Panc1 (cell line): ENCODE data around the gene PCBP4. TPM values are rescaled to one million over a fixed set of nuclear protein-coding genes. Genes with fewer than 3 reads are reported as not detected.

ENCODE experiments used
- ATAC-seq: fragments of 200-7000 bp; cut with Tn5 transposase; 2 replicates; pipeline ENCODE4 v1.9.1; 2020; ENCODE audit warnings: mild to moderate bottlenecking, moderate library complexity
- BruUV-seq: library from RNA; stranded (reverse); fragments of 400-500 nt; replicated peaks from 2 replicates; lab custom pipeline; 2021; lab: Mats Ljungman, UMichigan
- CTCF ChIA-PET: fragments of 300-600 bp; sonication (Branson Sonifier 250); formaldehyde crosslinking; loops from one replicate; lab custom pipeline; 2022; ENCODE audit warnings: antibody characterized with exemption; lab: Charles Lee
- POLR2A ChIA-PET: fragments of 300-600 bp; sonication (Branson Sonifier 250); formaldehyde crosslinking; loops from one replicate; lab custom pipeline; 2022; ENCODE audit warnings: antibody characterized with exemption; lab: Charles Lee
- DNase-seq: peaks from one replicate; pipeline ENCODE4 v3.0.0-alpha.2; 2010; ENCODE audit warnings: low read depth, low spot score
- H3K27ac ChIP-seq: 2 replicates; pipeline ENCODE4 v1.5.1; 2011; ENCODE audit warnings: mild to moderate bottlenecking, low read length, inconsistent platforms
- H3K27me3 ChIP-seq: fragments of 200-500 bp; sonication (Bioruptor generic); 2 replicates; pipeline ENCODE4 v1.6.0; 2014; ENCODE audit warnings: low read length, inconsistent platforms; ENCODE audit not compliant: control insufficient read depth, insufficient read depth
- H3K36me3 ChIP-seq: fragments of 200-500 bp; sonication (Bioruptor generic); 2 replicates; pipeline ENCODE4 v1.5.1; 2014; ENCODE audit warnings: inconsistent platforms, mild to moderate bottlenecking, low read length, moderate library complexity; ENCODE audit not compliant: control insufficient read depth, insufficient read depth
- H3K4me1 ChIP-seq: 2 replicates; pipeline ENCODE4 v1.5.1; 2011; ENCODE audit warnings: inconsistent platforms, mild to moderate bottlenecking, low read length, moderate library complexity; ENCODE audit not compliant: control insufficient read depth, insufficient read depth
- H3K4me3 ChIP-seq, 2 experiments: 2 replicates each; pipeline ENCODE4 v1.5.1; 2011 to 2012; ENCODE audit warnings: low read depth in 2 of 2, low read length in 2 of 2, mild to moderate bottlenecking in 2 of 2, inconsistent platforms in 1 of 2, moderate library complexity in 1 of 2
- H3K9me3 ChIP-seq: fragments of 200-500 bp; sonication (Bioruptor generic); 2 replicates; pipeline ENCODE4 v1.5.1; 2014; ENCODE audit warnings: low read depth, mild to moderate bottlenecking, inconsistent platforms, low read length, moderate library complexity; ENCODE audit not compliant: control insufficient read depth, insufficient read depth
- POLR2AphosphoS5 ChIP-seq: IDR thresholded peaks from 2 replicates; pipeline ENCODE4 v1.6.1; 2012; ENCODE audit warnings: mild to moderate bottlenecking, low read depth, low read length, moderate library complexity
- SIN3A ChIP-seq: IDR thresholded peaks from 2 replicates; pipeline ENCODE4 v1.6.1; 2012; ENCODE audit warnings: low read depth, mild to moderate bottlenecking, low read length, moderate library complexity, borderline replicate concordance; ENCODE audit not compliant: insufficient read depth
- TCF7L2 ChIP-seq: IDR thresholded peaks from 2 replicates; pipeline ENCODE4 v1.6.1; 2011; ENCODE audit warnings: mild to moderate bottlenecking, low read depth, low read length, inconsistent platforms
- in situ Hi-C: cut with HindIII; loops from 2 replicates; pipeline ENCODE4 v1.10.0; 2016; ENCODE audit warnings: low sequenced_read_pairs, low pct_unique_long_range_greater_than_20kb
- intact Hi-C: fragments of 100-400 bp; cut with micrococcal nuclease; formaldehyde crosslinking; loops from one replicate; pipeline ENCODE4 v1.10.0; 2022; ENCODE audit not compliant: unreplicated experiment
- total RNA-seq: library from RNA; stranded (reverse); gene quantifications from one replicate; pipeline ENCODE4 v1.2.1, GENCODE V29; 2021; ENCODE audit not compliant: unreplicated experiment
- TF ChIP-seq, protein P1 (sequence below), 2 experiments: IDR thresholded peaks; 2 replicates each; pipeline ENCODE4 v1.6.1; 2011 to 2012; ENCODE audit warnings: low read depth in 2 of 2, control low read depth in 1 of 2, low read length in 1 of 2, mild to moderate bottlenecking in 1 of 2, moderate library complexity in 1 of 2; ENCODE audit not compliant: insufficient read depth in 1 of 2
- TF ChIP-seq, protein P2 (sequence below): fragments of 450-650 bp; IDR thresholded peaks from 2 replicates; pipeline ENCODE4 v1.5.1; 2017; ENCODE audit warnings: mild to moderate bottlenecking

PCBP4 gene
- total RNA-seq, 1 experiment from 2014 or later = 58.0 TPM

DNA sequence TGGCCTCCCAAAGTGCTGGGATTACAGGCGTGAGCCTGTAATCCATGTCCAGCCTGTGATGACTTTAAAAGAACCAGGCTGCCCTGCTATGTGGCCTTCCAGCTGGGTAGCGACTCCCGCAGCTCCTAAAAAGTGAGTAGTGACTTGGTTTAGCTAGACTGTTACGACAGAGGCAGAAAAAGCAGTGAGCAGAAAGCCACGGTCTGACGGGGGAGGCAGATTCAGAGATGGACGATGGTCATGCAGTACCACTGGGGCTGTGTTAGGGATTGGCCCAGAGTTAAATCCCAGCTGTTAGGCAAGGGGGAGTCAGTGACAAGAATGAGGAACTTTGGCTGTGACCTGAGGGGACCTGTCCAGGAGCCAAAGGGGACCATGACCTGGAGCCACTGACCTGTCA, 31.5 kb upstream of the PCBP4 start:
- ChIA-PET CTCF (no interaction called here), POLR2A (no interaction called here)
- Histone ChIP-seq H3K9me3 (no peaks in the 10 kb centered on the region), H3K4me1 (peaks cover 14% of the 10 kb centered on the region), H3K27ac (no peak overlapping the region), H3K27me3 (no peaks in the 10 kb centered on the region), H3K36me3 (peaks cover 13% of the 10 kb centered on the region), H3K4me3 (no peak overlapping the region)
- TF ChIP-seq TCF7L2 (no peak), POLR2AphosphoS5 (no peak), SIN3A (no peak)
- TF ChIP-seq, protein P1, sequence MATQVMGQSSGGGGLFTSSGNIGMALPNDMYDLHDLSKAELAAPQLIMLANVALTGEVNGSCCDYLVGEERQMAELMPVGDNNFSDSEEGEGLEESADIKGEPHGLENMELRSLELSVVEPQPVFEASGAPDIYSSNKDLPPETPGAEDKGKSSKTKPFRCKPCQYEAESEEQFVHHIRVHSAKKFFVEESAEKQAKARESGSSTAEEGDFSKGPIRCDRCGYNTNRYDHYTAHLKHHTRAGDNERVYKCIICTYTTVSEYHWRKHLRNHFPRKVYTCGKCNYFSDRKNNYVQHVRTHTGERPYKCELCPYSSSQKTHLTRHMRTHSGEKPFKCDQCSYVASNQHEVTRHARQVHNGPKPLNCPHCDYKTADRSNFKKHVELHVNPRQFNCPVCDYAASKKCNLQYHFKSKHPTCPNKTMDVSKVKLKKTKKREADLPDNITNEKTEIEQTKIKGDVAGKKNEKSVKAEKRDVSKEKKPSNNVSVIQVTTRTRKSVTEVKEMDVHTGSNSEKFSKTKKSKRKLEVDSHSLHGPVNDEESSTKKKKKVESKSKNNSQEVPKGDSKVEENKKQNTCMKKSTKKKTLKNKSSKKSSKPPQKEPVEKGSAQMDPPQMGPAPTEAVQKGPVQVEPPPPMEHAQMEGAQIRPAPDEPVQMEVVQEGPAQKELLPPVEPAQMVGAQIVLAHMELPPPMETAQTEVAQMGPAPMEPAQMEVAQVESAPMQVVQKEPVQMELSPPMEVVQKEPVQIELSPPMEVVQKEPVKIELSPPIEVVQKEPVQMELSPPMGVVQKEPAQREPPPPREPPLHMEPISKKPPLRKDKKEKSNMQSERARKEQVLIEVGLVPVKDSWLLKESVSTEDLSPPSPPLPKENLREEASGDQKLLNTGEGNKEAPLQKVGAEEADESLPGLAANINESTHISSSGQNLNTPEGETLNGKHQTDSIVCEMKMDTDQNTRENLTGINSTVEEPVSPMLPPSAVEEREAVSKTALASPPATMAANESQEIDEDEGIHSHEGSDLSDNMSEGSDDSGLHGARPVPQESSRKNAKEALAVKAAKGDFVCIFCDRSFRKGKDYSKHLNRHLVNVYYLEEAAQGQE (IDR thresholded peaks at IDR 0.05; ENCODE audit: insufficient read depth in 1 of 2, low read depth in 2 of 2, low read length in 1 of 2) = no peak
- TF ChIP-seq, protein P2, sequence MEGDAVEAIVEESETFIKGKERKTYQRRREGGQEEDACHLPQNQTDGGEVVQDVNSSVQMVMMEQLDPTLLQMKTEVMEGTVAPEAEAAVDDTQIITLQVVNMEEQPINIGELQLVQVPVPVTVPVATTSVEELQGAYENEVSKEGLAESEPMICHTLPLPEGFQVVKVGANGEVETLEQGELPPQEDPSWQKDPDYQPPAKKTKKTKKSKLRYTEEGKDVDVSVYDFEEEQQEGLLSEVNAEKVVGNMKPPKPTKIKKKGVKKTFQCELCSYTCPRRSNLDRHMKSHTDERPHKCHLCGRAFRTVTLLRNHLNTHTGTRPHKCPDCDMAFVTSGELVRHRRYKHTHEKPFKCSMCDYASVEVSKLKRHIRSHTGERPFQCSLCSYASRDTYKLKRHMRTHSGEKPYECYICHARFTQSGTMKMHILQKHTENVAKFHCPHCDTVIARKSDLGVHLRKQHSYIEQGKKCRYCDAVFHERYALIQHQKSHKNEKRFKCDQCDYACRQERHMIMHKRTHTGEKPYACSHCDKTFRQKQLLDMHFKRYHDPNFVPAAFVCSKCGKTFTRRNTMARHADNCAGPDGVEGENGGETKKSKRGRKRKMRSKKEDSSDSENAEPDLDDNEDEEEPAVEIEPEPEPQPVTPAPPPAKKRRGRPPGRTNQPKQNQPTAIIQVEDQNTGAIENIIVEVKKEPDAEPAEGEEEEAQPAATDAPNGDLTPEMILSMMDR = no peak
- BruUV-seq = no TSS peak
- DNase-seq (no peak), ATAC-seq (no peak)
- intact Hi-C loops (no loop called here), in situ Hi-C loops (no loop called here)

DNA sequence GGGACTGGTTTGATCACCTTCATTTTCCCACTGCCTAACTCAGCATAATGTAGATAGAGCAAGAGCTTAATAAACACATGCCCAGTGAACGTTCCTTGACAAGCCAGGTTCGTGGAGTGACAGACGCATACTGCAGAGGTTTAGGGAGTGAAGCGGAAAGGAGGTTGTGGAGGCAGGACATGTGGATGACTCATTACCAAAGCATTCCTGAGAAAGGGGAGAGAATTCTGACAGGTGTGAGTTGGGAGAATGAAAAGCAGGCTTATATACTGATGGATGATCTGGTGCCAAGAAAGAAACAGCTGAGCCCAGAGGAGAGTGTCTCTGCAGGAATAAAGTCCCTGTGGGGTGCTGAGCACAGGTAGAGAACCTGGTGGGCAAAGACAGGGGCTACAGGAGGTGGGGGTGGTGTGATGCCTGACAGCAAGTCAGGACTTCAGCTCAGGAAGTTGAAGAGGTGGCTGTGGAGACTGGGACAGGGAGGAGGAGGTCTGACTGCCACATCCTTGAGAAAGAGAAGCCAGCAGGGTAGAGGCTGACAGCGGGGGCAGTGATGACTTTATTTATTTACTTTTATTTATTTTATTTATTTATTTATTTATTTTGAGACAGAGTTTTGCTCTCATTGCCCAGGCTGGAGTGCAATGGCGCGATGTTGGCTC, 30.8 kb upstream of the PCBP4 start:
- in situ Hi-C loops = no loop called here
- BruUV-seq = no TSS peak

More for the DNA sequence above, 30.8 kb upstream of the PCBP4 start:
- Histone ChIP-seq H3K27ac (no peak overlapping the region), H3K4me3 (no peak overlapping the region), H3K9me3 (no peaks in the 10 kb centered on the region), H3K36me3 (peaks cover 13% of the 10 kb centered on the region), H3K4me1 (peaks cover 18% of the 10 kb centered on the region), H3K27me3 (no peaks in the 10 kb centered on the region)
- POLR2A ChIA-PET = no interaction called here
- DNase-seq (no peak), ATAC-seq (no peak)
- TF ChIP-seq, protein P1 (IDR thresholded peaks at IDR 0.05; ENCODE audit: insufficient read depth in 1 of 2, low read depth in 2 of 2, low read length in 1 of 2) = no peak
- TF ChIP-seq, protein P2 = no peak
- no peak for TF ChIP-seq SIN3A
- TF ChIP-seq TCF7L2 = no peak
- no peak for TF ChIP-seq POLR2AphosphoS5
- intact Hi-C loops = no loop called here
- CTCF ChIA-PET = no interaction called here
